ACC112 (cell line): ENCODE data around the gene SCT.

Experiments
- H2AFZ ChIP-seq: fragments of 200-600 bp; sonication (generic); one replicate; pipeline ENCODE4 v1.6.0; 2017; ENCODE audit warnings: antibody characterized with exemption, low read length; ENCODE audit not compliant: unreplicated experiment
- H3K27ac ChIP-seq: fragments of 200-600 bp; sonication (generic); 2 replicates; pipeline ENCODE4 v1.5.1; 2014; ENCODE audit warnings: low read depth, mild to moderate bottlenecking, antibody characterized with exemption, low read length, moderate library complexity
- H3K27me3 ChIP-seq: fragments of 200-600 bp; sonication (generic); 2 replicates; pipeline ENCODE4 v1.6.1; 2014; ENCODE audit warnings: mild to moderate bottlenecking, antibody characterized with exemption, low read length, moderate library complexity, mixed read lengths; ENCODE audit not compliant: insufficient read depth
- H3K36me3 ChIP-seq: fragments of 200-600 bp; sonication (generic); 2 replicates; pipeline ENCODE4 v1.6.1; 2016; ENCODE audit warnings: mild to moderate bottlenecking, antibody characterized with exemption, low read length, moderate library complexity, mixed read lengths; ENCODE audit not compliant: insufficient read depth
- H3K4me1 ChIP-seq: fragments of 200-600 bp; sonication (generic); one replicate; pipeline ENCODE4 v1.6.1; 2016; ENCODE audit warnings: low read length, mixed read lengths; ENCODE audit not compliant: insufficient read depth, unreplicated experiment, control insufficient read depth
- H3K4me3 ChIP-seq: fragments of 200-600 bp; sonication (generic); 2 replicates; pipeline ENCODE4 v1.5.1; 2014; ENCODE audit warnings: mild to moderate bottlenecking, low read depth, low read length
- H3K79me2 ChIP-seq: fragments of 200-600 bp; sonication (generic); one replicate; pipeline ENCODE4 v1.6.0; 2016; ENCODE audit warnings: low read length; ENCODE audit not compliant: control insufficient read depth, unreplicated experiment, insufficient read depth

Gene SCT

GRCh38 chr11:635945-636510 lies 9.0 kb upstream of the SCT start:
- H3K27ac ChIP-seq: no peak overlapping the region
- peaks cover 7% of the 10 kb centered on the region; the same call in 1 of the 2 replicates for H3K27me3 ChIP-seq
- H3K36me3 ChIP-seq: no peaks in the 10 kb centered on the region
- no peaks in the 10 kb centered on the region for H3K79me2 ChIP-seq
- H2AFZ ChIP-seq: no peak overlapping the region
- H3K4me3 ChIP-seq: no peak overlapping the region
- H3K4me1 ChIP-seq: peaks cover 6% of the 10 kb centered on the region

- no peaks in the 10 kb centered on the region for H3K36me3 ChIP-seq
- H3K27ac ChIP-seq: no peak overlapping the region
- H3K27me3 ChIP-seq: no peaks in the 10 kb centered on the region
- no peaks in the 10 kb centered on the region for H3K4me1 ChIP-seq
- H3K79me2 ChIP-seq: no peaks in the 10 kb centered on the region
- no peak overlapping the region for H2AFZ ChIP-seq
- no peak overlapping the region for H3K4me3 ChIP-seq
Observed at GRCh38 chr11:630871-631270, 3.9 kb upstream of the SCT start.

- Histone ChIP-seq H3K36me3 (no peaks in the 10 kb centered on the region), H3K4me1 (no peaks in the 10 kb centered on the region), H3K79me2 (no peaks in the 10 kb centered on the region), H3K27me3 (no peaks in the 10 kb centered on the region), H2AFZ (no peak overlapping the region), H3K4me3 (no peak overlapping the region), H3K27ac (no peak overlapping the region)
Observed at GRCh38 chr11:629237-629583, 2.2 kb upstream of the SCT start.

GRCh38 chr11:628056-628455 lies 1.1 kb upstream of the SCT start:
- H3K4me3 ChIP-seq: no peak overlapping the region
- no peaks in the 10 kb centered on the region for H3K79me2 ChIP-seq
- H3K27ac ChIP-seq: no peak overlapping the region
- H3K36me3 ChIP-seq: no peaks in the 10 kb centered on the region
- no peaks in the 10 kb centered on the region for H3K27me3 ChIP-seq
- H3K4me1 ChIP-seq: peaks cover 4% of the 10 kb centered on the region
- no peak overlapping the region for H2AFZ ChIP-seq

GRCh38 chr11:627308-627576 lies 261 bp upstream of the SCT start:
- no peak overlapping the region for H3K27ac ChIP-seq
- H3K4me1 ChIP-seq: peaks cover 4% of the 10 kb centered on the region
- no peak overlapping the region for H3K4me3 ChIP-seq
- H3K36me3 ChIP-seq: no peaks in the 10 kb centered on the region
- no peaks in the 10 kb centered on the region for H3K79me2 ChIP-seq
- no peak overlapping the region for H2AFZ ChIP-seq
- no peaks in the 10 kb centered on the region for H3K27me3 ChIP-seq

- Histone ChIP-seq H3K4me3 (no peak overlapping the region), H3K36me3 (no peaks in the 10 kb centered on the region), H2AFZ (no peak overlapping the region), H3K27ac (no peak overlapping the region), H3K27me3 (no peaks in the 10 kb centered on the region), H3K4me1 (peaks cover 4% of the 10 kb centered on the region), H3K79me2 (no peaks in the 10 kb centered on the region)
Observed at GRCh38 chr11:625636-626268, 1.2 kb downstream of the SCT start.

- H3K79me2 ChIP-seq: no peaks in the 10 kb centered on the region
- H3K27ac ChIP-seq: no peak within 1 kb of the TSS
- no peaks in the 10 kb centered on the region for H3K27me3 ChIP-seq
- no peak within 1 kb of the TSS for H2AFZ ChIP-seq
- H3K36me3 ChIP-seq: no peaks in the 10 kb centered on the region
- no peak within 1 kb of the TSS for H3K4me3 ChIP-seq
- H3K4me1 ChIP-seq: peaks cover 4% of the 10 kb centered on the region
Observed at GRCh38 chr11:624705-625635, 2.0 kb downstream of the SCT start, which contains the start of gene CDHR5. Gene CDHR5 (minus strand): TSS chr11:624955. CDS start chr11:624902, 53 bp downstream.

GRCh38 chr11:623999-624704 lies 2.8 kb downstream of the SCT start:
- no peak overlapping the region for H3K27ac ChIP-seq

GRCh38 chr11:623349-623869 lies 3.6 kb downstream of the SCT start:
- Histone ChIP-seq H3K36me3 (no peaks in the 10 kb centered on the region), H2AFZ (no peak overlapping the region), H3K27ac (no peak overlapping the region), H3K79me2 (no peaks in the 10 kb centered on the region), H3K4me1 (peaks cover 4% of the 10 kb centered on the region), H3K27me3 (no peaks in the 10 kb centered on the region), H3K4me3 (no peak overlapping the region)

More at GRCh38 chr11:623999-624704, 2.8 kb downstream of the SCT start:
- no peaks in the 10 kb centered on the region for H3K79me2 ChIP-seq
- H3K36me3 ChIP-seq: no peaks in the 10 kb centered on the region
- H3K4me1 ChIP-seq: peaks cover 4% of the 10 kb centered on the region
- H3K4me3 ChIP-seq: no peak overlapping the region
- H2AFZ ChIP-seq: no peak overlapping the region
- no peaks in the 10 kb centered on the region for H3K27me3 ChIP-seq

GRCh38 chr11:621838-622237 lies 5.1 kb downstream of the SCT start:
- no peaks in the 10 kb centered on the region for H3K79me2 ChIP-seq
- no peaks in the 10 kb centered on the region for H3K36me3 ChIP-seq
- H3K27me3 ChIP-seq: no peaks in the 10 kb centered on the region
- no peak overlapping the region for H3K27ac ChIP-seq
- peaks cover 4% of the 10 kb centered on the region for H3K4me1 ChIP-seq
- H2AFZ ChIP-seq: no peak overlapping the region
- no peak overlapping the region for H3K4me3 ChIP-seq
